Caco-2 (cell line): Measurements from ENCODE around the gene XRN2. TPM values are rescaled to one million over a fixed set of nuclear protein-coding genes. Genes with fewer than 3 reads are reported as not detected.

Experiments used
- BruUV-seq: library from RNA; stranded (reverse); fragments of 400-500 nt; replicated peaks from 2 replicates; lab custom pipeline; 2021; lab: Mats Ljungman, UMichigan
- CTCF ChIA-PET: fragments of 300-600 bp; sonication (Branson Sonifier 250); formaldehyde crosslinking; loops from one replicate; lab custom pipeline; 2022; ENCODE audit warnings: antibody characterized with exemption; lab: Charles Lee
- POLR2A ChIA-PET: fragments of 300-600 bp; sonication (Branson Sonifier 250); formaldehyde crosslinking; loops from one replicate; lab custom pipeline; 2022; ENCODE audit warnings: antibody characterized with exemption; lab: Charles Lee
- DNase-seq, 2 experiments: peaks; one replicate each; pipeline versions ENCODE4 v3.0.0 to v3.0.0-alpha.2; 2020 to 2022
- H3K27me3 ChIP-seq: replicated peaks from 2 replicates; pipeline ENCODE4 v1.6.0; 2011; ENCODE audit warnings: low read length; ENCODE audit not compliant: control insufficient read depth, insufficient read depth
- H3K36me3 ChIP-seq: 2 replicates; pipeline ENCODE4 v1.5.1; 2011; ENCODE audit warnings: low read length; ENCODE audit not compliant: control insufficient read depth, insufficient read depth
- H3K4me1 ChIP-seq: fragments of 250-450 bp; sonication (Bioruptor Pico); 2 replicates; pipeline ENCODE4 v1.5.1; 2020; ENCODE audit warnings: mild to moderate bottlenecking
- H3K4me3 ChIP-seq: 2 replicates; pipeline ENCODE4 v1.5.1; 2011; ENCODE audit warnings: low read depth, mild to moderate bottlenecking, control low read depth, low read length
- H3K9me3 ChIP-seq: fragments of 250-450 bp; sonication (Bioruptor Pico); 2 replicates; pipeline ENCODE4 v1.5.1; 2020; ENCODE audit warnings: mild to moderate bottlenecking, moderate library complexity
- H3K27ac Mint-ChIP-seq: one replicate; pipeline ENCODE4 v1.8.0; 2022; ENCODE audit warnings: mixed read lengths; ENCODE audit not compliant: unreplicated experiment
- H3K27me3 Mint-ChIP-seq: one replicate; pipeline ENCODE4 v1.8.0; 2022; ENCODE audit warnings: mixed read lengths; ENCODE audit not compliant: insufficient read depth, unreplicated experiment
- H3K36me3 Mint-ChIP-seq: one replicate; pipeline ENCODE4 v1.8.0; 2022; ENCODE audit warnings: mild to moderate bottlenecking, mixed read lengths; ENCODE audit not compliant: insufficient read depth, unreplicated experiment
- H3K4me1 Mint-ChIP-seq: one replicate; pipeline ENCODE4 v1.8.0; 2022; ENCODE audit warnings: low read depth, mixed read lengths; ENCODE audit not compliant: unreplicated experiment
- H3K4me3 Mint-ChIP-seq: one replicate; pipeline ENCODE4 v1.8.0; 2022; ENCODE audit warnings: mild to moderate bottlenecking, moderate library complexity, mixed read lengths; ENCODE audit not compliant: unreplicated experiment
- H3K9me3 Mint-ChIP-seq: one replicate; pipeline ENCODE4 v1.8.0; 2022; ENCODE audit warnings: mixed read lengths; ENCODE audit not compliant: unreplicated experiment
- intact Hi-C: fragments of 100-400 bp; cut with micrococcal nuclease; formaldehyde crosslinking; loops from one replicate; pipeline ENCODE4 v1.10.0; 2022; ENCODE audit not compliant: unreplicated experiment
- total RNA-seq: library from RNA; stranded (reverse); gene quantifications from 2 replicates; pipeline ENCODE4 v1.2.3, GENCODE V29; 2022
- TF ChIP-seq, protein P1 (sequence below), 2 experiments: fragments of 200-600 bp in 1 of 2; IDR thresholded peaks; 1 replicate in 1 of 2; 2 replicates in 1 of 2; pipeline versions ENCODE4 v1.5.1 to v1.8.0; 2011 to 2022; ENCODE audit warnings: antibody characterized with exemption in 1 of 2, control low read depth in 1 of 2, inconsistent platforms in 1 of 2, low read depth in 1 of 2, low read length in 1 of 2, mild to moderate bottlenecking in 1 of 2, moderate library complexity in 1 of 2; ENCODE audit not compliant: insufficient read depth in 1 of 2, severe bottlenecking in 1 of 2, unreplicated experiment in 1 of 2

The XRN2 gene
- total RNA-seq, 1 experiment from 2014 or later, result 86.3 TPM

DNA sequence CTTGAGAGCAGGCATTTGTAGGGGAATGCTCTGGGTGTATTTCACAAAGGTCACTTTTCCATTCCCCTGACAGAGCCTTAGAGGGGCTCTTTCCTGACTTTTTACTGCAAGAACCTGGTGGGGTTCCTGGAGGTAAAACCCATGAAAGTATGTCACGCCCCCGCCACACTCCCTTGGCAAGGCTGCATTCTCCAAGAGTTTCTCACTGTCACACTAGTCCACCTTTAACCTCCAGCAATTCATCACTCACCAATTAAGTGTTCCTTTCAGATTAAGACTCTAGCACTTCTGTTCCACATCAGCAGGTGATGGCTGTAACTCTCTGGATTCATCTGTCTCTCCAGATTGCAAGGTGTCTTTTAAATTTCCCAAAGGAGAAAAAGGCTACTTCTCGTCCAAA, 126.9 kb downstream of the XRN2 start:
- POLR2A ChIA-PET, result no interaction called here
- Mint-ChIP-seq H3K36me3 (no peaks in the 10 kb centered on the region), H3K4me3 (no peak overlapping the region), H3K27ac (no peak overlapping the region), H3K9me3 (peaks cover 5% of the 10 kb centered on the region), H3K27me3 (peaks cover 9% of the 10 kb centered on the region), H3K4me1 (no peaks in the 10 kb centered on the region)
- Histone ChIP-seq H3K9me3 (peaks cover 5% of the 10 kb centered on the region; the same call in 1 of the 2 replicates), H3K27me3 (no peaks in the 10 kb centered on the region; the same call in 1 of the 2 replicates), H3K36me3 (no peaks in the 10 kb centered on the region), H3K4me3 (no peak overlapping the region), H3K4me1 (no peaks in the 10 kb centered on the region)
- TF ChIP-seq, protein P1, sequence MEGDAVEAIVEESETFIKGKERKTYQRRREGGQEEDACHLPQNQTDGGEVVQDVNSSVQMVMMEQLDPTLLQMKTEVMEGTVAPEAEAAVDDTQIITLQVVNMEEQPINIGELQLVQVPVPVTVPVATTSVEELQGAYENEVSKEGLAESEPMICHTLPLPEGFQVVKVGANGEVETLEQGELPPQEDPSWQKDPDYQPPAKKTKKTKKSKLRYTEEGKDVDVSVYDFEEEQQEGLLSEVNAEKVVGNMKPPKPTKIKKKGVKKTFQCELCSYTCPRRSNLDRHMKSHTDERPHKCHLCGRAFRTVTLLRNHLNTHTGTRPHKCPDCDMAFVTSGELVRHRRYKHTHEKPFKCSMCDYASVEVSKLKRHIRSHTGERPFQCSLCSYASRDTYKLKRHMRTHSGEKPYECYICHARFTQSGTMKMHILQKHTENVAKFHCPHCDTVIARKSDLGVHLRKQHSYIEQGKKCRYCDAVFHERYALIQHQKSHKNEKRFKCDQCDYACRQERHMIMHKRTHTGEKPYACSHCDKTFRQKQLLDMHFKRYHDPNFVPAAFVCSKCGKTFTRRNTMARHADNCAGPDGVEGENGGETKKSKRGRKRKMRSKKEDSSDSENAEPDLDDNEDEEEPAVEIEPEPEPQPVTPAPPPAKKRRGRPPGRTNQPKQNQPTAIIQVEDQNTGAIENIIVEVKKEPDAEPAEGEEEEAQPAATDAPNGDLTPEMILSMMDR (IDR thresholded peaks at IDR 0.05; ENCODE audit: insufficient read depth in 1 of 2, low read depth in 1 of 2, low read length in 1 of 2, severe bottlenecking in 1 of 2, unreplicated experiment in 1 of 2), result no peak
- BruUV-seq, result no TSS peak
- DNase-seq, result no peak
- CTCF ChIA-PET, result no interaction called here
- intact Hi-C loops, result no loop called here

DNA sequence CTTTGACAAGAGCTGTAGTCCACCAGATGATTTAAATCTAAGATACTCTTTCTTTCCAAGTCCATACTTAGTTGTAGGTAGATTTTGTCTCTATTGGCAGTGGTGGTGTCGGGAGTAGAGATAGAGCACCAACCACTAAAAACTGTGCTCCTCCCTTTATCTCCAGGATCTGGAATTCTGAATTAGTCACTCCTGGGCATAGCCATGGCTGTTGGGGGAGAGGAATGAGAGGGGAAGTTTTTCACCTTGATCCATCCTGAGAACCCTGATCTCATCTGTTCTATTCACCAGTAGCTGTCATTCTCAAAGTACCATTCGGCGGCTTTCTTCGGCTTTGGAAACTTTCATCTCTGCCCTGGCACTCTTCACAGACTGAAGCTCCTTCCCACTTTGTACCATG, 129.8 kb downstream of the XRN2 start:
- H3K4me3 Mint-ChIP-seq, result no peak overlapping the region
- intact Hi-C loops, result no loop called here
- Histone ChIP-seq H3K4me1 (no peaks in the 10 kb centered on the region), H3K27me3 (no peaks in the 10 kb centered on the region; the same call in 1 of the 2 replicates), H3K4me3 (no peak overlapping the region), H3K9me3 (no peaks in the 10 kb centered on the region), H3K36me3 (no peaks in the 10 kb centered on the region)
- H3K27ac Mint-ChIP-seq, result no peak overlapping the region
- H3K36me3 Mint-ChIP-seq, result no peaks in the 10 kb centered on the region
- no peaks in the 10 kb centered on the region for H3K9me3 Mint-ChIP-seq
- POLR2A ChIA-PET, result no interaction called here
- DNase-seq, result no peak
- CTCF ChIA-PET, result no interaction called here
- BruUV-seq, result no TSS peak
- TF ChIP-seq, protein P1 (IDR thresholded peaks at IDR 0.05; ENCODE audit: insufficient read depth in 1 of 2, low read depth in 1 of 2, low read length in 1 of 2, severe bottlenecking in 1 of 2, unreplicated experiment in 1 of 2), result no peak
- H3K4me1 Mint-ChIP-seq, result no peaks in the 10 kb centered on the region
- H3K27me3 Mint-ChIP-seq, result peaks cover 11% of the 10 kb centered on the region

DNA sequence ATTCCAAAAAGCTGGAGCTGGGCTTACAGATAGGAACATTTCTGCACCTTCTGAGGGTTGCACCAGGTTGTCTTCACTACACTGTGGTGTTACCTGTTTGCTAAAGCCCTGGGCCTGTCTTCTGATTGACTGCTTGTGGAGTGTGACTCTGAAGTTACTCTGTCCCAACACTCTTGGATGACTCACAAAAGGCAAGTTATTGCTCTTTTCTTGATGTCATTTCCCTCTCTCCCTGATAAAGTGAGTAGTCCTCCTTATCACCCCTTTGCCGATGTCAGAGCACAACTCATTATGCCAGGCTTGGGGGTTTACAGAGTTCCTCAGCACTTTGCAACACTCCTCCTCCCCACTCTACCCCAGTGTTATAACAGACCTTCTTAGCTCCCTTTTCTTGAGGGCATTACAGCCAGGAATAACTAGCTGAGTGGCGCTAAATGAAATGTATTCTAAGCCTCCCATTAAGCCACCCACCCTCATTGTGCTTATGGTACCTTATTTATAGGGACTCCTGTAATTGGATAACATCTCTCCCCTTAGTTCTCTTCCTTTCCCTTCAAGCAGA, 130.3 kb downstream of the XRN2 start:
- BruUV-seq, result no TSS peak
- TF ChIP-seq, protein P1 (IDR thresholded peaks at IDR 0.05; ENCODE audit: insufficient read depth in 1 of 2, low read depth in 1 of 2, low read length in 1 of 2, severe bottlenecking in 1 of 2, unreplicated experiment in 1 of 2), result no peak
- Histone ChIP-seq H3K36me3 (no peaks in the 10 kb centered on the region), H3K4me1 (no peaks in the 10 kb centered on the region), H3K4me3 (no peak overlapping the region), H3K27me3 (no peaks in the 10 kb centered on the region; the same call in 1 of the 2 replicates), H3K9me3 (no peaks in the 10 kb centered on the region)
- Mint-ChIP-seq H3K4me3 (no peak overlapping the region), H3K4me1 (no peaks in the 10 kb centered on the region), H3K9me3 (no peaks in the 10 kb centered on the region), H3K27ac (no peak overlapping the region), H3K36me3 (no peaks in the 10 kb centered on the region), H3K27me3 (peaks cover 11% of the 10 kb centered on the region)
- intact Hi-C loops, result no loop called here
- DNase-seq, result no peak
- POLR2A ChIA-PET, result no interaction called here
- CTCF ChIA-PET, result no interaction called here
